GM18951 (cell line): ENCODE measurements around the gene DLGAP1.

Experiments used
- POLR2A ChIP-seq: IDR thresholded peaks from 4 replicates; pipeline ENCODE4 v1.6.1; 2011; ENCODE audit warnings: mild to moderate bottlenecking; ENCODE audit not compliant: insufficient read length, insufficient read depth; ENCODE audit errors: extremely low read depth
- in situ Hi-C: fragments of 300-500 bp; cut with MboI; formaldehyde crosslinking; loops from one replicate; pipeline ENCODE4 v1.12.0; 2022; ENCODE audit warnings: low sequenced_read_pairs, mixed read lengths, inconsistent platforms; ENCODE audit not compliant: unreplicated experiment

DLGAP1 gene

GRCh38 chr18:3647636-3648035 lies 807.5 kb downstream of the DLGAP1 start:
- in situ Hi-C loops, result no loop called here
- TF ChIP-seq POLR2A, result no peak

- TF ChIP-seq POLR2A, result no peak
- in situ Hi-C loops, result no loop called here
Measured at GRCh38 chr18:3645384-3646156, 809.5 kb downstream of the DLGAP1 start.

GRCh38 chr18:3634250-3634939 lies 820.7 kb downstream of the DLGAP1 start:
- in situ Hi-C loops, result no loop called here
- no peak for TF ChIP-seq POLR2A

GRCh38 chr18:3631887-3632286 lies 823.2 kb downstream of the DLGAP1 start:
- no peak for TF ChIP-seq POLR2A
- in situ Hi-C loops, result no loop called here

- TF ChIP-seq POLR2A, result no peak
- in situ Hi-C loops, result no loop called here
Measured at GRCh38 chr18:3626929-3627458, 828.1 kb downstream of the DLGAP1 start.

GRCh38 chr18:3625742-3626091 lies 829.4 kb downstream of the DLGAP1 start:
- no peak for TF ChIP-seq POLR2A
- in situ Hi-C loops, result no loop called here

- no peak for TF ChIP-seq POLR2A
- in situ Hi-C loops, result no loop called here
Measured at GRCh38 chr18:3624935-3625741, 830.0 kb downstream of the DLGAP1 start.

GRCh38 chr18:3624546-3624934 lies 830.6 kb downstream of the DLGAP1 start:
- no peak for TF ChIP-seq POLR2A
- in situ Hi-C loops, result no loop called here

- TF ChIP-seq POLR2A, result no peak
- in situ Hi-C loops, result no loop called here
Measured at GRCh38 chr18:3623769-3624545, 831.1 kb downstream of the DLGAP1 start.

- TF ChIP-seq POLR2A, result no peak
Measured at GRCh38 chr18:3620146-3621119, 834.7 kb downstream of the DLGAP1 start.

GRCh38 chr18:3619746-3620145 lies 835.4 kb downstream of the DLGAP1 start:
- in situ Hi-C loops, result no loop called here
- no peak for TF ChIP-seq POLR2A

More at GRCh38 chr18:3620146-3621119, 834.7 kb downstream of the DLGAP1 start:
- in situ Hi-C loops, result no loop called here
